Activated CD4-positive, CD25-positive, alpha-beta regulatory T cell treated with anti-CD3 and anti-CD28 coated beads, Interleukin-2, amount 50 U/mL, for 16 hours (primary cell): Measurements from ENCODE around the gene ICE1.
A peak's percentile ranks its signal among the peaks of the same experiment; 100 is the strongest.
"Not testable (repeated sequence)": the region's sequence is repeated elsewhere in the genome, so short reads cannot be mapped to it uniquely, and the experiment has no call there.

Experiments used
- DNase-seq: peaks from one replicate; pipeline ENCODE4 v3.0.0-alpha.2; 2020; ENCODE audit warnings: low read depth, low spot score

Gene ICE1

GRCh38 chr5:5421961-5422818 lies at the start of gene ICE1:
Gene ICE1, plus strand, starts transcription at chr5:5422677. Its CDS starts 239 bp downstream, at chr5:5422916.
- peak; percentile 90 for DNase-seq

- no peak for DNase-seq
These were observed 49.5 kb upstream of the ICE1 start for GRCh38 chr5:5372930-5373329.

- no peak for DNase-seq
These were observed 49.0 kb upstream of the ICE1 start for GRCh38 chr5:5373351-5373989.

- no peak for DNase-seq
These were observed 48.3 kb upstream of the ICE1 start for GRCh38 chr5:5374009-5374715.

- DNase-seq: no peak
These were observed 44.7 kb upstream of the ICE1 start for GRCh38 chr5:5377780-5378179.

GRCh38 chr5:5378531-5378930 lies 43.9 kb upstream of the ICE1 start:
- DNase-seq: no peak

GRCh38 chr5:5380298-5380697 lies 42.2 kb upstream of the ICE1 start:
- DNase-seq: no peak

GRCh38 chr5:5381310-5381913 lies 41.1 kb upstream of the ICE1 start:
- no peak for DNase-seq

GRCh38 chr5:5383461-5383860 lies 39.0 kb upstream of the ICE1 start:
- no peak for DNase-seq

GRCh38 chr5:5384660-5385330 lies 37.7 kb upstream of the ICE1 start:
- no peak for DNase-seq

GRCh38 chr5:5385331-5385662 lies 37.2 kb upstream of the ICE1 start:
- no peak for DNase-seq

- no peak for DNase-seq
These were observed 36.1 kb upstream of the ICE1 start for GRCh38 chr5:5386329-5386728.

GRCh38 chr5:5387192-5387591 lies 35.3 kb upstream of the ICE1 start:
- DNase-seq: no peak

- DNase-seq: no peak
These were observed 34.7 kb upstream of the ICE1 start for GRCh38 chr5:5387777-5388176.

- DNase-seq: not testable (repeated sequence)
These were observed 32.2 kb upstream of the ICE1 start for GRCh38 chr5:5390121-5390869.

GRCh38 chr5:5392504-5392903 lies 30.0 kb upstream of the ICE1 start:
- not testable (repeated sequence) for DNase-seq

GRCh38 chr5:5394384-5394986 lies 28.0 kb upstream of the ICE1 start:
- not testable (repeated sequence) for DNase-seq

- not testable (repeated sequence) for DNase-seq
These were observed 27.4 kb upstream of the ICE1 start for GRCh38 chr5:5395093-5395492.

- no peak for DNase-seq
These were observed 24.4 kb upstream of the ICE1 start for GRCh38 chr5:5398071-5398470.

GRCh38 chr5:5401095-5401494 lies 21.4 kb upstream of the ICE1 start:
- no peak for DNase-seq
